WI38 (cell line): ENCODE data around the gene PHLDA1.

Source experiments
- H3K4me3 ChIP-seq: 2 replicates; pipeline ENCODE4 v1.5.1; 2011; ENCODE audit warnings: low read depth, mild to moderate bottlenecking, control low read depth, low read length
- TF ChIP-seq, protein P1 (sequence below): IDR thresholded peaks from 2 replicates; pipeline ENCODE4 v1.5.1; 2012; ENCODE audit warnings: low read depth, mild to moderate bottlenecking, control low read depth, low read length

The PHLDA1 gene

DNA sequence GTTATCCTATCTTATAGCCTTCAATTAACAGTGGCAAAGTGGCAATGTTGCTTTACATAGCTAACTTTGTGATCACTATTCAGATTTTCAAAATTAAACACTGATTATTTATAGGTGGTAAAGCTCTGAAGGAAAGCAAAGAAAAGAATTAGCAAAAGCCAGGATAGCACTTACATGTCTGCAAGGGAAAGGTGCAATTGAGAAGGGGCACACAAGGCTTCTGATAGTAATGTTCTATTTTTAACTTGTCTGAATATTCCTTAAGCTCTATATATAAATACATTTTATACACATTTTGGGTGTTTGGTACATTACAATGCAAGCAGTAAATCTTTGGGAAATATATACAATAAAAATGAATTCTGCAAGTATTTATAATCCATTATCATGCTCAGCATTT is 42.0 kb upstream of the PHLDA1 start:
- no peak overlapping the region for H3K4me3 ChIP-seq
- TF ChIP-seq, protein P1, sequence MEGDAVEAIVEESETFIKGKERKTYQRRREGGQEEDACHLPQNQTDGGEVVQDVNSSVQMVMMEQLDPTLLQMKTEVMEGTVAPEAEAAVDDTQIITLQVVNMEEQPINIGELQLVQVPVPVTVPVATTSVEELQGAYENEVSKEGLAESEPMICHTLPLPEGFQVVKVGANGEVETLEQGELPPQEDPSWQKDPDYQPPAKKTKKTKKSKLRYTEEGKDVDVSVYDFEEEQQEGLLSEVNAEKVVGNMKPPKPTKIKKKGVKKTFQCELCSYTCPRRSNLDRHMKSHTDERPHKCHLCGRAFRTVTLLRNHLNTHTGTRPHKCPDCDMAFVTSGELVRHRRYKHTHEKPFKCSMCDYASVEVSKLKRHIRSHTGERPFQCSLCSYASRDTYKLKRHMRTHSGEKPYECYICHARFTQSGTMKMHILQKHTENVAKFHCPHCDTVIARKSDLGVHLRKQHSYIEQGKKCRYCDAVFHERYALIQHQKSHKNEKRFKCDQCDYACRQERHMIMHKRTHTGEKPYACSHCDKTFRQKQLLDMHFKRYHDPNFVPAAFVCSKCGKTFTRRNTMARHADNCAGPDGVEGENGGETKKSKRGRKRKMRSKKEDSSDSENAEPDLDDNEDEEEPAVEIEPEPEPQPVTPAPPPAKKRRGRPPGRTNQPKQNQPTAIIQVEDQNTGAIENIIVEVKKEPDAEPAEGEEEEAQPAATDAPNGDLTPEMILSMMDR = no peak

DNA sequence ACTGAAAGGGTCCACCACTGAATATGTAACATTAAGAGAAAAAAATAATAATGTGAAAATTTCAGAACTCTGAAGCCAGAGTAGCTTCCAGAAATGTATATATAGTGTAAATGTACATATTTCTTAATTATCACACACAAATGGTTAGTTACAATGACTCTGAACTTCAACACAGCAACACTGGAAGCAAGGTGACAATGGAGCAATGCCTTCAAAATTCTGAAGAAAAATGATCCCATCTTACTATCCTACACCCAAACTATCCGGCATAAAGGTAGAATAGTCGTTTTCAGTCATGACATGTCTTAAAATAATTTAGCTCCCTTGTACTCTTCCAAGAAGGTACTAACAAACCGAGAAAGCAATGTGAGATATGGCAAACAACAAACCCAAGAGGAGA is 41.0 kb upstream of the PHLDA1 start:
- H3K4me3 ChIP-seq = no peak overlapping the region
- TF ChIP-seq, protein P1 = no peak

DNA sequence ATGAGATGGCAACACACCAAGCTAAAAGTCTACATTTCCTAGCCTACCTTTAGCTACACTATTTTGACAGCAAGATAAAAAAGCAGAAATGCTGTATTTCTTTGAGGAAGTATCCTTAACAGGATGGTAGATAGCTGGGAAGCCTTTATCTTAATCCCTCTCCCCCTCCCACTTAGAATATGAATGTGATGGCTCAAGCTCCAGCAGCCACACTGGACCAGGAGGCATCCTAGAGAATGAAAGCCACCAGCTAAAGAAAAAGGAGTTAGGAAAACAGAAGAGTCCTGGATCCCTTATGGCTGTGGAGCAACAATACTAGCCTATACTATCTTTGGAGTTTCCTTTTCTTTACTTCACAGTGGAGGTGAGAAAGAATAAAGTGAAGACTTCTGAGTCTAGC is 37.8 kb upstream of the PHLDA1 start:
- TF ChIP-seq, protein P1 = no peak
- H3K4me3 ChIP-seq = no peak overlapping the region

DNA sequence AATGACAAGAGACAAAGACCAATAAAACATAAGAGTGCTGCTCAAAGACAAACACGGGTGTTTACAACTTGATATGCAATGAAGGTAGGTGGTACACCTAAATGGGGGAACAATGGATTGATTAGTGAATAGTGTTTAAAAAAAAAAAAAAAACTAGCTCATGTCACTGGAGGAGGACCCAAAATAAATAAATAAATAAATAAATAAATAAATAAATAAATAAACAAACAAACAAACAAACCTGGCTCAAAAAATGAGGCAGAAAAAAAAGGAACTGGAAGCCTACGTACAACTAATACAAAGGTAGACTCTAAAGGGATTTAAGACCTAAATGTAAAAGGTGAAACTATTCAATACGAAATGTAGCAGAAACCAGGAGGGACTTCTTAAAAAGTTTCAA is 34.3 kb upstream of the PHLDA1 start:
- no peak overlapping the region for H3K4me3 ChIP-seq
- TF ChIP-seq, protein P1 = no peak

DNA sequence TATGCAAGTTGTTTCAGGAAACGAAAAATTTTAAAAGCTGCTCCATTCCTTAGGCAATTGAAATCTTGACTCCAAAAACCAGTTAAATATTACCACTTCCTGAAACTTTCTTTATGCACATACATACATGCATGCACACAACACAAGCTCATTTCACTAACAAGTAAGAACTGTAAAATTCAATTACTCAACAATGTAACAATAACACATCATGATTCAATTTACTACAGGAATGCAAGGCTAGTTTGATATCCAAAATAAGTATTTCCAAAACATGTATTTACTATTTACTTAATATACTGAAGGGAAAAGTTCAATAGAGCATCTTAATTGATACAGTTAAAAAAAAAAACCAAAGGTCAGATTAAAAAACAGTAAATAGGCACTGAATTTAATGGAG is 33.3 kb upstream of the PHLDA1 start:
- no peak overlapping the region for H3K4me3 ChIP-seq
- TF ChIP-seq, protein P1 = no peak

DNA sequence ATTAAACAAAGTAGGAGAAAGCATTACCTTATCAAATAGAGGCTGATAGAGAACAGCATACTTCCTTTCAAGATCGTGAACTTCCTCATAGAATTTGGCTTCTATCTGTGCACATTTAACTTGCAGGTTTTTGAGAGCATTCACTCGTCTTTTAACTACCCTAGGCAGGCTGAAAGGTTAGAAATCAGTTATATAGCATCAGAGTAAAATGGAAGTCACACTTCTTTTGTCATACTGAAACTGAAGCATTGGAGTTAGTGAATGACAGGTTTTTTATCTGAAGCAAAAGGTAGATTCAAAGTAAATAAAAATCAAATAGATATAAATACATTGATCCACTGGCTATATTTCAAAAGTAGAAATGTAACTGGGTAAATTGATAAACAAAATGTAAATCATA is 28.5 kb upstream of the PHLDA1 start:
- TF ChIP-seq, protein P1 = no peak
- no peak overlapping the region for H3K4me3 ChIP-seq

DNA sequence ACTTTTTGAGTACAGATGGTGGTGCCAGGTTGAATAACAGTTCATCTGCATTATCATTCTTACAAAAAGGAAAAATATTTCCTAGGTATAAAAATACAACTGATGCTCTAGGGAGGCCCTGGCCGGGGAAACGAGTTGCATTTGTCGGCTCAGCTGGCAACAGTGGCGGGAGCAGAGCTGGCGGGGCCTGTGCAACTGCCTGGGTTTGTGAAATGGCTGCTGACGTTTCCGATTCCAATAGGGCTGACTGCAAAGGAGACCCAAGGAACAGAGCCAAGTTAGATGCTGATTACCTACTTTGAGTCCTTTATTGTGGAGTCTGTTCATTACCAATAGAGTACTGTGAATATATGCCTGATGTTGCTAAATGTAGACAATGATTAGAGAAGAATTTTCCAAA is 25.8 kb upstream of the PHLDA1 start:
- TF ChIP-seq, protein P1 = no peak
- no peak overlapping the region for H3K4me3 ChIP-seq

DNA sequence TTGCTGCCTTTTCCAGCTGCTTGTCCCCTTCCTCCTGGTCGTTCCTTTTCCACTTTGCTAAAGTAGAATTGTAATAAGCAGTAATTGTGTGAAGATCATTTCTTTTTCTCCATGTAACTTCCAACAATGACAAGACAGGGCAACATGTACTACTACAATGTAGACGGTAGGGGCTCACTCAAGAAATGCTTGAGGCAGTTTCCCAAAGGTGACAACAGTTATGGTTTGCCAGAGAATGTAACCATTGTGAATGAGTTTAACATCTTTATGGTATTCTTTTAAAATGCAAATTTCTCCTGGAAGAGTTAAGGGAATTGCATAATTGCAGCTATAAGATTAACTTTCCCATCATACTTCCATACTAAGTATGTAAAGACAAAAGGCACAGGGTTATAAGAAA is 23.8 kb upstream of the PHLDA1 start:
- no peak overlapping the region for H3K4me3 ChIP-seq
- TF ChIP-seq, protein P1 = no peak
